HG02571 (cell line): Measurements from ENCODE around the gene EFNA5.

Experiments used
- ATAC-seq: cut with Tn5 transposase; IDR thresholded peaks from one replicate; pipeline ENCODE4 v1.9.1; 2021; ENCODE audit warnings: mild to moderate bottlenecking, moderate library complexity; ENCODE audit not compliant: unreplicated experiment

Gene EFNA5

DNA sequence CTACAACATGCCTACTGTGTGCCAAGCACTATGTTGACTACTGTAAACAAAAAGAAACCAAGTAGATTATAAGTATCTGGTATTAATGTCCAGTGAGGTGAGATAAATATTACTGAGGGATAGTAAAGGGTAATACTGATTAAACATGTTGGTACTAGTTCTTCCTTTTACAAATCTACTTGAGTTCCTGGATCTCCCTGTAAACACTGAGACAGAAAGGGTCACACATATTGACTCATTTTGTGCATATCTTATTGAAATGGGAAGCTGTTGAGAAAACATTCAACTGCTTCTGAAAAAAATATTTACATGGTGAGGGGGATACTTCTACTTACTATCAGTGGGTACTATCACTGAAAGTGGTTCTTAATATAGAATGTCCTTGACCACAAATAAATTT, 24.3 kb downstream of the EFNA5 start:
- no peak for ATAC-seq

DNA sequence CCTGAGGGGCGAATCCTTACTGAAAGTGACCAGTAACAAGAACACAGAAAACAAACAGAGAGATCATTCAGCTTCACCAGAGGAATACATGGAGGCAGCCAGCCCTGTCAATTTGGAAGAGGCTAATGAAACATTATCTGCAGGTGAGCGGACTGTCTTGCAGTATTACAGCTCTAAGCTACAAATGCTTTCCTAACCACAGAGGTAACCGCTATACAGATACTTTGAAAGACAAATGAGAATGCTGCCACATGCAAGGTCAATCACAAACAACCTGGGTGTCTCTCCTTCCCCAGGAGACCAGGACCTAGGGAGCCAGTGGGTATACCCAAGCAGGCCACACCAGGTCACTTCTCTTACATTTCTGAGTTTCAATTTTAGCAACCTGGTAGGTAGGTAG, 30.2 kb downstream of the EFNA5 start:
- no peak for ATAC-seq

DNA sequence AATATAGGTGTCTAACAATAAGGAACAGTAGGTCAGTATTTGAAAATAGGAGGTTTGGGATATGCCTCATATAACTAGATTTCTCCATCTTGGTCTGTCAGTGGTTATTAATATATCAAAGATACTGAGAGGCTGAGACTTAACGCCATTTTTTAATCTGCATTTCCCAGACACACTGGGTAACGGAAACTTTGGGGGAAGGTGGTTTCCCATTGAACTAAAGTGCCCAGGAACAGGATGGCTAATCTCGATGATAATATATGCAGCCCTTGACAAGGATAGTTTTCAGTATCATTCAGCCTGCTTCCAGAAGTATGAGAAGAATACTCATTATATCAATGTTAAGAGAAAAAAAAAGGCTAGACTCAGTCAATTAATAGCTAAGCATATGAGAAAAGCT, 30.7 kb downstream of the EFNA5 start:
- ATAC-seq: no peak

DNA sequence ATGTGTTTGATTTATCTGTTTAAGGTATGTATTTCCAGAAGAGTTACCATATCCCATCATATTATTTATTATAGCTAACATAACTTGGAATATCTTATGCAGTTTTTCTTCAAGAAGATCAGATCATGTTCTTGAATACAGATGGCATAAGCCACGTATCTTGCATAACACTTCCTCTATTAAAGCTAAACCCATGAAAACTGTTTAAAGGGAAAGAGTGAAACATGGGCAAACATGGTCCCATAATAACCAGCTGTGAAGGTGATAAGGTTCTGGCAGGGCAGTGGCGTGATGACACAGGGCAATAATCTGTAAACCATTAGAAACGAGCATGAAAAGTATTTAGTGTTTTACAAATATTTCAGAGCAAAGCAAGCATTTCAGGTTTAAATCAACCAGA, 34.2 kb downstream of the EFNA5 start:
- no peak for ATAC-seq

GRCh38 chr5:107636068-107636467, 34.7 kb downstream of the EFNA5 start:
- ATAC-seq: no peak

GRCh38 chr5:107634981-107635848, 35.5 kb downstream of the EFNA5 start:
- ATAC-seq: no peak

- ATAC-seq: no peak
Observed at GRCh38 chr5:107633171-107633901, 37.4 kb downstream of the EFNA5 start.

GRCh38 chr5:107631805-107632362, 38.9 kb downstream of the EFNA5 start:
- ATAC-seq: no peak

- ATAC-seq: no peak
Observed at GRCh38 chr5:107630184-107630583, 40.6 kb downstream of the EFNA5 start.

DNA sequence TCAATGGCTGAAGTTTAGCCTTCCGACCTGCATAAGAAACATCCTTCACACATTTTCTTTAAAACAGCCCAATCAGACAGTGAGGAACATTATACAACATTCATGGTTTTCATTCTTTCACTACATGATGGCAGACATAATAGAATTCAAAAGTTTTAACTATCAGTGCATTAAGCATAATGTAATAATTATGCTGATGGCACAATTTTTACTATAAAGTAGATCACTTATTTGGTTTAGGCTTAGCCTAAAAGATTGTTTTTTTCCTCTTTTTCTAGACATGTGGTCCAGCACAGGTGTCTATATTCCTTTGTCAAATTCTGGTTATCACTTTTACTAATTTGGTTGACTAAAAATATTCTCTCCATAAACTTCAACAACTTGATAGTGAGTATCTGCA, 46.5 kb downstream of the EFNA5 start:
- no peak for ATAC-seq

DNA sequence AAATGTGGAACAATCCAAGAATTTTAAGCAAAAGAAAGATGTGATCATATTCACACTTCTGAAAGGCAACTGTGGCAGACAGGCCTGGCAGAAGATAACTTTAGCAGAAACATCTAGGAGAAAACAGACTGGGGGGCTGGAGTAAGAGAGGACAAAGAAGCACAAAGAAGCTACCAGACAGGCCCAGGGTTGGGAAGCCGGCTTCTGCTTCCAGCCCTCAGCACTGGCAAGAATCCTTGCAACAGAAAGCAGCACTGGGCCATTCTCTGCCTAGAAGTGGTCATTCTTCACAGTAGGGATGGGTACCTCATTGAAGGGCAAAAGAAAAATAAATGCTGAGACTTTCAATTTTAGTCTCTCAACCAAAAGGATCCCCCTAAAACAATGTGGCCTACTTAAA, 49.6 kb downstream of the EFNA5 start:
- no peak for ATAC-seq

- no peak for ATAC-seq
Observed at GRCh38 chr5:107619781-107620180, 51.0 kb downstream of the EFNA5 start.

- ATAC-seq: no peak
Observed at GRCh38 chr5:107618242-107618641, 52.5 kb downstream of the EFNA5 start.

- ATAC-seq: no peak
Observed at GRCh38 chr5:107617052-107617451, 53.7 kb downstream of the EFNA5 start.

DNA sequence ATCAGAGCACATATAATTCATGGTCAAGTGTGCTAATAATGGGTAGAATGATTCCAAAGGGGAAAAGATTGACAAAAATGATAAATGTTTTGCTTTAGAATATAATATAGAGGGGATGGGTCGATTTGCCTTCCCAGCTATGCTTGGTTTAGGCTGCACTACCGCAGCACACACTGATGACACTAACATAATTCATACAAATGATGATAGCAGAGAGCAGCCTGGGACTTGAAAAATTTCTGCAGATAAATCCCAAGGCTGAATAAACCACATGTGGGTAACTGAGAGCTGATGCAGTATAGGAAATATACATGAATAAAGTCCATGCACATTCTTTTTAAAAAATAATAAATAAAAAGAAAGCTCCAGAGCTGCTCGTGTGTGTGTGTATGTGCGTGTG, 54.5 kb downstream of the EFNA5 start:
- no peak for ATAC-seq

DNA sequence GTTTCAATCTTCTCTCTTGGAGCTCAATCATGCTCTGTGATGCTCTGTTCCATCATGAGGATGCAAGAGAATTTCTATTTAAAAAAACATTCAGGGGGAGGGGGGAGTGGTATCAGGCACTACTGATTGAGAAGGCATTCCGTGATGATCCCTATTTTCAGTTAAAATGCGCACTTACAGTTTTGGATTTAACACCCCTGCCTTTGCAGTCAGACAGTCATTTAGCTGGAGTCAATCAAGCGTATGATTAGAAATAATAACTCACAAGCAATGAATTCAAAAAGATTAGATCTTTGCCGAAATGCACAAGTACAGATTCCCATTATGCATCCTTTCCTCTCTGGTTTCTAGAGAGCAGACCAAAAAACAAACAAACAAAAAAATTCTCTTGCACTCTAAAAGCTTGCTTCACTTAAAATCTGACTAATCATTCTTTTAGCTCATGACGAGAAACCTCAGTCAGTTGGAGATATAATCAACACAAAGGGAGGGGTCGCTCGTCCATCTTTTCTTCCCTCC, 55.4 kb downstream of the EFNA5 start:
- ATAC-seq: no peak

GRCh38 chr5:107612541-107612940, 58.2 kb downstream of the EFNA5 start:
- no peak for ATAC-seq

DNA sequence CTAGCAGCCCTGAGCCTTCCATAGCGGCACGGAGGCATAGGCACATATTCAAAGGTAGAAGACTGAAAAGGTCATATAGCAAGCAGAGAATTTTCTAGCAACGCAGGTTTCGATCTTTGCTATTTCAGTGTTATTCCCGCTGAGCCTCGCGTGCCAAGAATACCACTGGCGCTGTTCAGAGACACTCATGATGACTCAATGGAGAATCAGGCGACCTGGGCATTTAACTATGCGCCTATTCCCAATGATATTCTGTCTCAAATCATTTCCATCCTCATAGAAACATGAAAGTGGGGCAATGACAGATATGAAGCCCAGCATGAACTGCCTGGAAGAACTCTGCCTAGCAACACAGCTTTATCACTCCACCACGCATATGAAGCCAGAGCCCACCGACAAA, 59.9 kb downstream of the EFNA5 start:
- no peak for ATAC-seq

GRCh38 chr5:107607671-107608345, 62.9 kb downstream of the EFNA5 start:
- no peak for ATAC-seq

GRCh38 chr5:107607196-107607595, 63.5 kb downstream of the EFNA5 start:
- ATAC-seq: no peak

GRCh38 chr5:107605596-107606125, 65.1 kb downstream of the EFNA5 start:
- no peak for ATAC-seq
